Testis (tissue), 3 donors: ENCODE data around the gene IFT22. TPM values are rescaled to one million over a fixed set of nuclear protein-coding genes. Genes with fewer than 3 reads are reported as not detected.
"Not testable (repeated sequence)": the region's sequence is repeated elsewhere in the genome, so short reads cannot be mapped to it uniquely, and the experiment has no call there.

ENCODE experiments used
- DNase-seq: peaks from one replicate; pipeline ENCODE4 v3.0.0-alpha.2; 2019
- H3K27ac ChIP-seq, 2 donors: fragments of 200-600 bp; sonication (generic); one replicate each; pipeline ENCODE4 v1.5.1; 2019
- H3K27me3 ChIP-seq: fragments of 200-600 bp; sonication (generic); one replicate; pipeline ENCODE4 v1.5.1; 2019
- H3K36me3 ChIP-seq: fragments of 200-600 bp; sonication (generic); one replicate; pipeline ENCODE4 v1.5.1; 2017; ENCODE audit warnings: low read depth; ENCODE audit errors: missing control alignments
- H3K4me1 ChIP-seq: fragments of 200-600 bp; sonication (generic); one replicate; pipeline ENCODE4 v1.5.1; 2019
- H3K4me3 ChIP-seq, 2 donors: fragments of 200-600 bp; sonication (generic); one replicate each; pipeline ENCODE4 v1.5.1; 2017 to 2019
- H3K9me3 ChIP-seq: fragments of 200-600 bp; sonication (generic); one replicate; pipeline ENCODE4 v1.5.1; 2017
- CTCF ChIP-seq, 3 experiments: fragments of 450-650 bp in 2 of 3; fragments of 200-600 bp in 1 of 3; sonication (generic) in 1 of 3; IDR thresholded peaks; one replicate each; pipeline ENCODE4 v1.5.1; 2016 to 2019; ENCODE audit warnings: antibody characterized with exemption in 3 of 3, mild to moderate bottlenecking in 2 of 3, moderate library complexity in 1 of 3
- POLR2A ChIP-seq: fragments of 450-650 bp; IDR thresholded peaks from one replicate; pipeline ENCODE4 v1.6.1; 2017; ENCODE audit warnings: antibody characterized with exemption, mild to moderate bottlenecking, moderate library complexity
- WGBS, 2 donors: methylation state at CpG; one replicate each; pipeline ENCODE4 v1.1.5; 2018; 5-methylcytosine and 5-hydroxymethylcytosine counted together
- intact Hi-C: fragments of 100-400 bp; cut with DNase I; formaldehyde crosslinking; loops from one replicate; pipeline ENCODE4 v1.15.1; 2023; ENCODE audit warnings: low total_unique reads
- polyA plus RNA-seq: library from polyadenylated mRNA; stranded (reverse); fragments of 350-450 nt; fragmentation: Illumina TruSeq; extraction: RNeasy Lipid Tissue Mini Kit (QIAGEN cat#74804); gene quantifications from one replicate; pipeline ENCODE4 v1.2.3, GENCODE V29; 2014; ENCODE audit warnings: low read depth, low replicate concordance; ENCODE audit not compliant: insufficient read depth
- total RNA-seq, 2 donors: library from RNA; depleted of rRNA; stranded (reverse); fragments of >200 nt; gene quantifications; one replicate each; pipeline ENCODE4 v1.2.3, GENCODE V29; 2016

IFT22 gene
- total and polyA plus RNA-seq, 3 donors from 2014 or later = 47.4 to 270 (median 94.6) TPM

GRCh38 chr7:101288439-101288838, 33.2 kb downstream of the IFT22 start:
- Histone ChIP-seq H3K27me3 (no peaks in the 10 kb centered on the region), H3K36me3 (no peaks in the 10 kb centered on the region), H3K4me3 (no peak overlapping the region), H3K9me3 (no peaks in the 10 kb centered on the region), H3K4me1 (no peaks in the 10 kb centered on the region), H3K27ac (no peak overlapping the region)
- 91 to 95% methylated on average over 3 of the region's 3 CpGs for WGBS, 2 donors
- no peak for DNase-seq
- intact Hi-C loops = loop anchor here (10.0 kb wide), 1 partner anchor 124 kb away; the partner anchor contains the start of gene VGF
- TF ChIP-seq CTCF (IDR thresholded peaks at IDR 0.05) = no peak
- no peak for TF ChIP-seq POLR2A

- Histone ChIP-seq H3K4me1 (no peaks in the 10 kb centered on the region), H3K27me3 (no peaks in the 10 kb centered on the region), H3K27ac (no peak overlapping the region), H3K4me3 (no peak overlapping the region), H3K36me3 (no peaks in the 10 kb centered on the region), H3K9me3 (no peaks in the 10 kb centered on the region)
- WGBS, 2 donors = 80 to 86% methylated on average over 4 to 6 of the region's 6 CpGs
- TF ChIP-seq CTCF (IDR thresholded peaks at IDR 0.05) = no peak
- no peak for TF ChIP-seq POLR2A
- DNase-seq = no peak
- intact Hi-C loops = loop anchor here (10.0 kb wide), 1 partner anchor 122 kb away; the partner anchor contains the start of gene VGF
These were observed 34.6 kb downstream of the IFT22 start for GRCh38 chr7:101287032-101287431.

- H3K27ac ChIP-seq, H3K4me1 ChIP-seq, H3K36me3 ChIP-seq, H3K4me3 ChIP-seq, DNase-seq, H3K9me3 ChIP-seq, H3K27me3 ChIP-seq: not testable (repeated sequence)
- intact Hi-C loops = loop anchor here (10.0 kb wide), 1 partner anchor 121 kb away; the partner anchor contains the start of gene VGF
- WGBS, 2 donors = 80% methylated on average over 3 of the region's 3 CpGs
These were observed 35.7 kb downstream of the IFT22 start for GRCh38 chr7:101285880-101286279.

GRCh38 chr7:101285171-101285570, 36.4 kb downstream of the IFT22 start:
- no peak for DNase-seq
- H3K27me3 ChIP-seq = no peaks in the 10 kb centered on the region
- no peak overlapping the region for H3K4me3 ChIP-seq
- no peaks in the 10 kb centered on the region for H3K4me1 ChIP-seq
- no peak for TF ChIP-seq CTCF (IDR thresholded peaks at IDR 0.05)
- TF ChIP-seq POLR2A = no peak
- H3K36me3 ChIP-seq = no peaks in the 10 kb centered on the region
- no peaks in the 10 kb centered on the region for H3K9me3 ChIP-seq
- WGBS, 2 donors = 82 to 87% methylated on average over 9 of the region's 9 CpGs
- intact Hi-C loops = loop anchor here (10.0 kb wide), 1 partner anchor 120 kb away; the partner anchor contains the start of gene VGF
- H3K27ac ChIP-seq = no peak overlapping the region

- H3K36me3 ChIP-seq, H3K4me1 ChIP-seq, H3K27ac ChIP-seq, H3K27me3 ChIP-seq, DNase-seq, H3K4me3 ChIP-seq, H3K9me3 ChIP-seq: not testable (repeated sequence)
- 87 to 92% methylated on average over 8 of the region's 8 CpGs for WGBS, 2 donors
- intact Hi-C loops = loop anchor here (10.0 kb wide), 1 partner anchor 116 kb away; the partner anchor contains the start of gene VGF
These were observed 40.7 kb downstream of the IFT22 start for GRCh38 chr7:101280912-101281311.
